Neural progenitor cell (in vitro differentiated cells): ENCODE results near the gene SUCNR1.

Source experiments
- CTCF ChIP-seq: fragments of 200-600 bp; sonication (generic); IDR thresholded peaks from 2 replicates; pipeline ENCODE4 v1.5.1; 2017; ENCODE audit warnings: antibody characterized with exemption, mild to moderate bottlenecking
- EZH2 ChIP-seq: fragments of 200-600 bp; sonication (generic); IDR thresholded peaks from 2 replicates; pipeline ENCODE4 v1.6.1; 2017; ENCODE audit warnings: antibody characterized with exemption, mild to moderate bottlenecking, moderate library complexity

GRCh38 chr3:151879679-151880415, 6.4 kb downstream of the SUCNR1 start:
- TF ChIP-seq EZH2, result no peak
- no peak for TF ChIP-seq CTCF
